DMS114 treated with DMSO at 0.1 percent for 48 hours (cell line): Measurements from ENCODE around the gene YEATS4.

Experiments used
- DNase-seq: peaks from one replicate; lab custom pipeline; 2025; ENCODE audit not compliant: unreplicated experiment; lab: John Stamatoyannopoulos, UW

The YEATS4 gene

DNA sequence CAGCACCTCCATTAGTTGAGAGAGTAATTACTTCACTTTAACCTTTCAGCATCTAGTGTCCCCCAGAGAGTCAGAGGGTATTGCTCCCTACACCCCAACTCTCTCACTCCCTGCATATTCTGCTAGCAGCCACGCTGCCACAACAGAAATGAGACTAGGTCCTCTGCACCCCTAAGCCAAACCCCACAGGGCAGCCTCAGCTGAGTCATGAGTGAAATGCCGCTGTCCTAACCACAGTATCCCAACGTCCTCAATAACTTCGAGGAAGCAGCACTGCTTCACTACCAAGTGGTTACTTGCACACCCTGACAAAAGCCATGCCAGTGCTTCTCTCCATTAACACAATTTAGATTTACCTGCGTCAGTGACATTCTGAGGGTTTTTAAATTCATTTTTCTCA lies 18.2 kb upstream of the YEATS4 start:
- no peak for DNase-seq

DNA sequence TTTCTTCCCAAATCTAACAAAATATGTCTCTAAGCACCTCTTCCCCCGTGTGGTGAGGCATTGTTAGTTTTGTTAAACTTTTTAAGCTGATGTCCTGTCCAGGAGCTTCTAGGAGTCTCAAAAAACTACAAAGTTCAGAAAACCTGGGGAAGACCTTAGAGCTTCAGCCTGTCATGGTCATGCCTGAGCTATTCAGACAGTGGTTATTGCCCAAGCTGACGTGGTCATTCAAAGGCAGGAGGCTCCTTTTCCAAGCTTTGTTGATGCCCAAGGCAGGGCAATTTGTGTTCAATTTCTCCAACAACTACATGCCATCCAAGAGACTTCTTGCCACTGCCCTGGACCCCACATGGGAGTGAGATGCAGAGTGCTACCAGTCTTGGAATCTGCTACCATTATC lies 17.1 kb upstream of the YEATS4 start:
- DNase-seq, result no peak

DNA sequence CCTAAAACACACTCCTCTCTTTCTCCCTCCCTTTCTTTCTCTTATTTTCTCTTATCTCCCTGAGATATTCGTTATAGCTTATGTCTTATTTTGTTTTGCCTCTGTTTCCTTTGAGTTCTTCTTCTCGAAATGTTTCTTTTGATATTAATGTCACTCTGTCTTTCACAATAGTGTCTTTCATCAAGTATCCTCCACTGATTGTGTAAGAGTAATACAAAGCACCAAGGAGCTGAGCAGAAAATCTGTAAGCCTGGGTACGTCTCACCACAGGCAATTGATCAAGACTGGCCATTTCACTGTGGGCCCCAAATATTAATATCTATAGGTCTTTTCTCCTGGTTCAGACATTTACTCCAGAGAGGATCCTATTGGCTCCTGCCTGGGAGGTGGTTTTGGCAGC lies 16.2 kb upstream of the YEATS4 start:
- no peak for DNase-seq

DNA sequence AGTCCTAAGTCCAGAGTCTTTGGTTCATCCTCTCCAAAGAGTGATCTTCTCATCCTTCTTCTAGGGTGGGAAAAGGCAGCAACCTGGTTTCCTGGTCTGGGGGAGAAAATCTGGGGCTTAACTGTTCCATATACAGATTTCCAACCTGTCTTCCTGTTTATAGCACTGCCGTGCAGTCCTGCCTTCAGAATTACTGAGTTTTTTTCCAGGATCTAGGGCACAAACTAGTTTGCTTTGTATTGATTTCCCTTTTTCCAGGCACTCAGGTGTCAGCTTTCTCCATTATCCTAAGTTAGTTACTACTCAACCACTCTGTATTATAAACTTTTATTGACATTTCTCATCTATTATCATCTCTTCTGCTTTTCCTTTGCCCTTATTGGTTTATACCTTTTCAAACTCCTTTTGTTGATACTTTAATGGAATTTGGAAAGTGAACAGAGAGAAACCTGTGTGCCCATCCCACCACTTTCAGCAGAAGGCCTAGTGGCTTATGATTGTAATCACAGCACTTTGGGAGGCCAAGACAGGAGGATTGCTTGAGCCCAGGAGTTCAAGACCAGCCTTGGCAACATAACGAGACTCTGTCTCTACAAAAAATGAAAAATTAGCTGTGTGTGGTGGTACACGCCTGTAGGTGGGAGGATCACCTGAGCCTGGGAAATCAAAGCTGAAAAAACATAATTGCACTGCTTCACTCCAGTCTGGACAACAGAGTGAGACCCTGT lies 15.5 kb upstream of the YEATS4 start:
- no peak for DNase-seq

DNA sequence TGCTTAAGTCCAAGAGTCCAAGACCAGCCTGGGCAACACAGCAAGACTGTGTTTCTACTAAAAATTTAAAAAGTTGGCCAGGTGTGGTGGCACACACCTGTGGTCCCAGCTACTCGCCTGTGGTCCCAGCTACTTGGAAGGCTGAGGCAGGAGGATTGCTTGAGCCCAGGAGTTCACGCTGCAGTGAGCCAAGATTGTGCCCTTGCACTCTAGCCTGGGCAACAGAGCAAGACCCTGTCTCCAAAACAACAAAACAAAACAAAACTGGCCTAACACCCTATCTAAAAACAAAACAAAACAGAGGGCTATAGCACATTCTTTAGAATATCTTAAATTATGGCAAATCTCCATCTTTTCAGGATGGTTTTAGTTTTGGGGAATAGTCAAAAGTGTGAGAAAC lies 14.5 kb upstream of the YEATS4 start:
- DNase-seq, result no peak

DNA sequence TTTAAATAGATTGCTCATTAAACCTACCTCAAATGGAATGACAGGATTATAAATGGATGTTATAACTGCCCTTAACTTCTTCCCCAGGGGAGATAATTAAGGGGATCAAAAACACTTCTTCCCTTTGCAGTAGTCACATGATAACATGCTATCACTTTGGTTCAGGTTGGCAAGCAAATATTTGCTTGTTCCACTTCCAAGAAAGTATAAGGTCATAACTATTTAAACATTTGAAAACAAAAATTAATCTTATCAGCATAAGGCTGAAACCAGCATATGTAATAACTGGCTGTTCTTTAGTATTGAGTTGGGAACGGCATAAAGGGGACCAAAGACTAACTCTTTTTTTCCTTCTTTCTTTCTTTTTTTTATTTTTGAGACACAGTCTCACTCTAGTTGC lies 13.8 kb upstream of the YEATS4 start:
- no peak for DNase-seq

DNA sequence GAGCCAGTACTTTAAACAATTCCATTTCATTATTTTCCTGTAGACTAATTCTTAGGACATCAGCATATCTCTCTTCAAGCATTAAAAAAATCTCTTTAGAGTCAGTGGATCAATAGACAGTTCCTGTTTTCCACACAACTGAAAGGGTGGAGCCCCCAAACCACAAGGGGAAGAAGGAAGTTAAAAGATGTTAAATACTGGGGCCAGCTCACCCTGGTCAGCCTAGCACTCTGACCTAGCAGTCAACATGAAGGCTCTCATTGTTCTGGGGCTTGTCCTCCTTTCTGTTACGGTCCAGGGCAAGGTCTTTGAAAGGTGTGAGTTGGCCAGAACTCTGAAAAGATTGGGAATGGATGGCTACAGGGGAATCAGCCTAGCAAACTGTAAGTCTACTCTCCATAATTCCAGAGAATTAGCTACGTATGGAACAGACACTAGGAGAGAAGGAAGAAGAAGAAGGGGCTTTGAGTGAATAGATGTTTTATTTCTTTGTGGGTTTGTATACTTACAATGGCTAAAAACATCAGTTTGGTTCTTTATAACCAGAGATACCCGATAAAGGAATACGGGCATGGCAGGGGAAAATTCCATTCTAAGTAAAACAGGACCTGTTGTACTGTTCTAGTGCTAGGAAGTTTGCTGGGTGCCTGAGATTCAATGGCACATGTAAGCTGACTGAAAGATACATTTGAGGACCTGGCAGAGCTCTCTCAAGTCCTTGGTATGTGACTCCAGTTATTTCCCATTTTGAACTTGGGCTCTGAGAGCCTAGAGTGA lies 11.2 kb upstream of the YEATS4 start, which contains the start of gene LYZ:
LYZ (plus strand) TSS at position 220 of the 777 bp plus-strand sequence; CDS start at position 248, 28 bp downstream.
- DNase-seq, result no peak

DNA sequence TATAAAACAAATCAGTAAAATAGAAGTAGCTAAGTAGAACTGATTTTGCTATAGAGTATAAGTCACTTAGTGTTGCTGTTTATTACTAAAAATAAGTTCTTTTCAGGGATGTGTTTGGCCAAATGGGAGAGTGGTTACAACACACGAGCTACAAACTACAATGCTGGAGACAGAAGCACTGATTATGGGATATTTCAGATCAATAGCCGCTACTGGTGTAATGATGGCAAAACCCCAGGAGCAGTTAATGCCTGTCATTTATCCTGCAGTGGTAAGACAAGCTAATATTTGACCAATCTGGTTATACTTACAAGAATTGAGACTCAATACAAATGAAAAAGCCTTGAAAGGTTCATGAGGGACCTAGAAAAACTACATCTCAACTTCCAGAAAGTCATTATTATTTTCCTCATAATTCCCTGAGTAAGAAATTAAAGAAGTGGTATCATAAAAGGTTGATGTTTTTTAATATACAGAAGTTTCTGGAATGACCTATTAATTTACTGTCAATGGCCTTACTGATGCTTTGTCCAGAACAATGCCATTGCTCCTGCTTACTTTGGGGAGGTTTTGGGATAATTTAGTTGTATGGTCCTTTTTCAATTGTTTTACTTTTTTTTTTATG lies 9.4 kb upstream of the YEATS4 start:
- DNase-seq, result no peak

DNA sequence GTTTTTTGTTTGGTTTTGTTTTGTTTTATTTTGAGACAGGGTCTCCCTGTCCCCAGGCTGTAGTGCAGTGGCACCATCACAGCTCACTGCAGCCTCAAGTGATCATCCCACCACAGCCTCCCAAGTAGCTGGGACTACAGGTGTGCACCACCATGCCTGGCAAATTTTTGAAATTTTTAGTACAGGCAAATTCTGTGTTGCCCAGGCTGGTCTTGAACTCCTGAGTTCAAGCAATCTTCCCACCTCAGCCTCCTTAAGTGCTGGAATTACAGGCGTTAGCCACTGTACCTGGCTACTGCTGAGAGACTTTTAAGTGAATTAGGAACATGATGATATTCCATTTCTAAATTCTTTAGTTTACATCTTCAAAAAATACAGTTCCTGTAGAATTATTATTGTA lies 8.8 kb upstream of the YEATS4 start:
- DNase-seq, result no peak

DNA sequence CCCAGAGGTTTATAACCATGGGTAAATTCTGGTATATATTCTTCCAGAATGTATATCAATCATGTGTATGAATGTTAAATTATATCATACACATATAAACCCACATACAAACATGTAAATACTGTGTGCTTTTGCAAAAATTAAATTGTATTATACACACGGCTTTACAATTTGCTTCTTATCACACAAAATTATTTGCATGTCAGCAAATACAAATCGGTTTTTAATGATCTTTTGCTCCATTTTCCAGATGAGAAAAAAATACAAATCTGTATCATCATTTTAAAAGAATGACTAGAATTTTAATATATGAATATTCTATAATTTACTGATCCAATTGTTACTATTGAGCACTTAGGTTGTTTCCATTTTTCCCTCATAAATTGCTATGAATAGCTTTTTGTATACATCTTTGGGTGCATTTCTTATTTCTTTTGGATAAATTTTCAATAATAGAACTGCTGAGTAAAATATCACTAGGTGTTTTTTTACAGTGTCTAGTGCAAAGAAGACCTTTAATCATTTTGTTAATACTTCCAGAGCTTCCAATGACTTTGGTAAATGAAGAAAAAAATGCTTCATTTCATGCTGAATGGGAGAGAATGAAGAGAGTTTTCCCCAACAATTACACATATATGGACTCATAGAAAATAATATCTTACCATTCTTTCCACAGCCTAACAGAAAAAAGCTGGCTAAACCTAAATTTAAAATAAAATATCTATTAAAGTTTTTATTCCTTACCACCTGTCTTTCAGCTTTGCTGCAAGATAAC lies 7.9 kb upstream of the YEATS4 start:
- no peak for DNase-seq

DNA sequence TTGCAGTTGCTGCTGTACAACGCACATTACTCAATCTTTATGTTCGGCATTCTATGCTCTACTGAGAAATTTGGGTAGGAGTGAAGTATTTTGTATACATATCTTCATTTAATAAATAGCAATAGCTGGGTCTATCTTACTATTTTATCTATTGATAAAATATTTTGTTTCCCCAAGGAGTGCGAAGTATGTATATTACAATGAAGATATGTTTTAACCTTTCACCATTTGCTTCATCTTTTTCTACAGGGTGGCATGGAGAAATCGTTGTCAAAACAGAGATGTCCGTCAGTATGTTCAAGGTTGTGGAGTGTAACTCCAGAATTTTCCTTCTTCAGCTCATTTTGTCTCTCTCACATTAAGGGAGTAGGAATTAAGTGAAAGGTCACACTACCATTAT lies 6.6 kb upstream of the YEATS4 start:
- no peak for DNase-seq

DNA sequence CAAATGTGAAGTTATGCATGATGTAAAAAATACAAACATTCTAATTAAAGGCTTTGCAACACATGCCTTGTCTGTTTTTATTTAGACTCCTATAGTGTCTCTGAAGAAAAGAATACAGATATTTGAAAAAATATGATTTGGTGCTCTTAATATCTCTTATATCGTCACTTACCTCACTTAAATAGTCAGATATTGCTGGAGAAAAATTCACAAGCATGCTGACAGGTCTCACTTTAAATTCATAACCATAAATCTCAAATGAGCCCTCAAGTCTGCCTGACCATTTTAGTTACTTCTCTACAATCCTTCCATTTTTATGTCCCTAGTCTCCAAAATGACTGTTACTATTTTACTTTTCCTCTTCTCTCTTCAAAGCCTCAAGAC lies 5.4 kb upstream of the YEATS4 start:
- no peak for DNase-seq

DNA sequence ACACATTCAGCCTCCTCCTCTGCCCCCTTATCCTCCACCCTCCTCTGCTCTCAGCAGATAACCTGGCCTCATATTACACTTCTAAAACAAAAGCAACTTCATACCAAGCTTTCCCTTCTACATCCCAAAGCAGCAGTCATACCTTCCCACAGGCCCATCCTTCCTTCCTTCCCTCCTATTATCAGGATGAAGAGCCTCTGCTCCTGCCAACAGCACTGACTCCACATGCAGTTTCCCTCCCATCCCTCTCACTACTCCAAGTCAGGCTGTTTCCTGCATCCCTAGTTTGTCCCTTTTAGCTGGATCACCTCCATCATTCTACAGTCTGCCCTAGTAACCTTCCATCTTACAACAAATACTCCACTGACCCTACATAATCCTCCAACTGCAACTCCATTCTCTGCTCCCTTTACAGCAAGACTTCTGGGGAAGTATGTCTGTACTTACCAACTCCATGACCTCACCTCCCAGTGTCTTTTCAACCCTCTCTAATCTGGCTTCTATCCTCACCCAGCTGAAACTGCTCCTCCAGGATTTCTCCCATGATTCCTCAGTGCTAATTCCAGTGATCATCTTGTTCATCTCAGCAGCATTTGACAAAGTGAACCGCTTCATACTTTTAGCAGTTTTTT lies 4.9 kb upstream of the YEATS4 start:
- DNase-seq, result no peak

DNA sequence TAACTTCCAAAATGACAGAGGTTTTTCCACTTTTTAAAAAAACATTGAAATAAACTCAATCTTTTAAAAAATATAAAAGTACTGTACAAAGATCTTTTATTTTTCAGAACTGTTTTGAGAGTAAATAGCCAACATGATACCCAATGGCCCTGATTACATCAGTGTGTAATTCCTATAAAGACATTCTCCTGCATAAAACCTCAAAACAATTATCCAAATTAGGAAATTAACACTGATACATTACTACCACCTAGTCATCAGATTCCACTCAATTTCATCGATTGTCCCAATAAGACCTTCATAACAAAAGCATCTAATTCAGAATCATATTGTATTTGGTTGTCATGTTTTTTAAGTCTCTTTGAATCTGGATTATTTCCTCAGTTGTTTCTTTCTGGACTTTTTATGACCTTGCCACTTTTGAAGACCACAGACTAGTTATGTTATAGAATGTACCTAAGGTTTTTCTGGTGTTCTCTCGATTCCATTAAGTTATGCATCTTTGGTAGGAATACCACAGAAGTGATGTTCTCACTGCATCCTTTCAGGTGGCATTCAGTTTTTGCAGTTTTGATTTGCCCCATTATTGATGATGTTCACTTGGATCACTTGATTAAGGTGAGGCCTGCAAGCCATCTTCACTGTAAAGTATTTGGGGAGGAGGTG lies 4.0 kb upstream of the YEATS4 start:
- DNase-seq, result no peak

DNA sequence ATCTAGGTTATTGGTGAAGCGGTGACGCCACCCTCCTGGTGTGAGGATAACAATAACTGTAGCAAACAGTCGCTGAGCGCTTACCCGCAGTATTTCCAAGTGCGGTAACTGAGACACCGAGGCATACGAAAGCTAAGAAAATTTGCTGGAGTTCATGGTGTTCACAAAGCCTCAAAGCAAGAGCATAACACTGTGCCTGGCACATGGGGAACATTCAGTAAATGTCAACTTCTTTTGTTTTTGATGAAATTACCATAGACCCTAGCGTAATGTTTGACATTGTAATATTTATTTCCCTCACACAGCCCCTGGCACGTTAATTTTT lies 767 bp downstream of the YEATS4 start:
- no peak for DNase-seq

DNA sequence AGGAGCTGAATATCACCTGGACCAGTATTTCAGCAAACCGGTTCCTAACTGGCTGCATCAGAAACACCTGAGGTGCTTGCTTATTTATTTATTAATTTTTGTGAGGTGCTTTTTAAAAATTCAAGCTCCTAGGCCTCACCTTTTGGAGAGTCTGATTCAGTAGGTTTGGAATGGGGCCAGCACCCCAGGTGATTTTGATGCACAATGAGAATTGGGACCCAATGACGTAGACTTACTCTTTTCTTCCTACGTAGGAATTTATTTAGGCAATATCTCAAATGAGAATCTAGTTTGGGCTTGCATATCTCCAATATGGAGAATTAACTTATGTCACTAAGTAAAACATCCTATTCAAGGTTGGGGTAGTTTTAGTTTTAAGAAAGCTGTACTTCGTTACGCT lies 7.3 kb downstream of the YEATS4 start:
- DNase-seq, result no peak

DNA sequence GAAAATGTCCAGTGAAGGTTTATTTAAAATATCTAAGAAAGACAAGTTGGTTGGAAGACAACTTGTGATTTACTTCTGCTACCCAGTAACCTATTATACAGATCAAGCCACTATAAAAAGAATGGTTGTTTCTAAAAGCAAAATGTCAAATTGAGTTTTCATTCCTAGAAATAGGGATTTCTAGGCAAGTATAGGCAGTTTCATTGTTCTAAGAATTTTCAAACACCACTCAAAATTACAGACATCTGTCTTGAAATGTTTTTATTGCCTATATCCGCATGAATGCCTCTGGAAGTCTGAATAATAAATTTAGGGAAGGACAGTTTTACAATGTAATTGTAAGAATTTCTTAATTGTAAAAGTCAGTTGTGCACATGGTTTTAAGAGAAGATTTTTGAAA lies 8.6 kb downstream of the YEATS4 start:
- DNase-seq, result no peak

DNA sequence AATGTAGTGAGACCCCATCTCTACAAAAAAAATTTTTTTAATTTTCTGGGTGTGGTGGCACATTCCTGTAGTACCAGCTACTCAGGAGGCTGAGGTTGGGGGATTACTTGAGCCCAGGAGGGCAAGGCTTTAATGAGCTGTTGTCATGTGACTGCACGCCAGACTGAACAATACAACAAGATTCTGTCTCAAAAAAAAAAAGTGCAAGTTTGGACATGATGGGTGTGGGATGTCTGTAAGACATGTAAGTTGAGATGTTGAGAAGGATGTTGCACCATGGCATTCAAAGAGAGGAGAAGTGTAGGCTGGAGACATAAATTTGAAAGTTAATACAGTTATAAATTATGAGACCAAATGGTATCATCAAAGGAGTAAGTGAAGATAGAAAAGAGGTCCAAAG lies 23.5 kb downstream of the YEATS4 start:
- no peak for DNase-seq

DNA sequence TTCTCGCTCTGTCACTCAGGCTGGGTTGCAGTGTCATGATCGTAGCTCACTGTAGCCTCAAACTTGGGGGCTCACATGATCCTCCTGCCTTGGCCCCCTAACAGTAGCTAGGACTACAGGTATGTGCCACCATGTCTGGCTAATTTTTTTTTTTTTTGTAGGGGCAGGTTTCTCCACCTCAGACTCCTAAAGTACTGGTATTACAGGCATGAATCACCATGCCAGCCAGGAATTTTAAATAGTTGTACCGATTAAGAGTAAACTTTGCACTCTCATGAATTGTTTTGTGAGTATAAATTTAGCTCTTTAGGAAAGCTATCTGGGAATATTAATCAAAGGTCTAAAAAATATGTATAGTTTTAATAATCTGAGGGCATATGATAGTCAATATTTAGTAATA lies 25.5 kb downstream of the YEATS4 start:
- DNase-seq, result no peak

DNA sequence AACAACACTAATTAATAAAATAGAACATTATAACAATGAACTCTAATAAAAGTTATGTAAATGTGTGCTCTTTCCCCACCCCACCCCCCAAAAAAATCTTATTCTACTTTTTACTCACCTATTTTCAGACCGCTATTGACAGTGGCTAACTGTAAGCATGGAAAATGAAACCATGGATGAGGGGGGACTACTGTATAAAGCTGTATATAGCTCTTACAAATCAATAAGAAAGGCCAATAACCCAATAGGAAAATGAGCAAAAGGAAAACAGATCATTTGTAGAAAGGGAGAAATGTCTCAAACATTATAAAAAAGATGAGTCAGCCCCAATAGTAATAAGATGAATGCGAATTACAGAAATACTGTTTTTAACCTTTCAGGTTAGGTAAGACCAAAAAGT lies 27.4 kb downstream of the YEATS4 start:
- no peak for DNase-seq

DNA sequence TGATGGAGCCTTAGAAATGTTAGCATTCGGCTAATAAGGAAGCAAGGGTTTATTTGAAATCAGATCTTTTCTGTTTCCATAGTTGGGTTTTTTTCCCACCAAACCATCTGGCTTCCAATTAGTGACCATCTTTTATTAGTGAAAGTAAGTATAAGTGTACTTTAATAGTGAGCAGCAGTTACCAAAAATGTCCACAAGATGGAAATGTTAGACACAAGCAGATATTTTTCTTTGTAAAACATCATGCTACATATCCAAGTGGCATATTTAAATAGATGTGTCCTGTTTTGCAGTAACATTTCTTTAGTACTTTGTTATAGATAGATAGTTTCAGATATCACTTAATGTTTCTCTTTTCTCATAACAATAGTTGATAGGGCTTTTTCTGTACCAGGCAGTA lies 28.8 kb downstream of the YEATS4 start:
- DNase-seq, result peak; percentile 42
